H1 (cell line): ENCODE results near the gene RAB11FIP3. TPM values are rescaled to one million over a fixed set of nuclear protein-coding genes. Genes with fewer than 3 reads are reported as not detected.

Experiments used
- JUND ChIP-seq: IDR thresholded peaks from 2 replicates; pipeline ENCODE4 v1.6.1; 2011; ENCODE audit warnings: mild to moderate bottlenecking, improper control_type of control experiment, low read length
- RBBP5 ChIP-seq: IDR thresholded peaks from 2 replicates; pipeline ENCODE4 v1.7.1; 2012; ENCODE audit warnings: low read depth, mild to moderate bottlenecking, inconsistent platforms, low read length, moderate library complexity, borderline replicate concordance
- SIN3A ChIP-seq, 2 experiments: IDR thresholded peaks in 1 of 2; conservative IDR thresholded peaks in 1 of 2; 2 replicates each; pipeline ENCODE4 v1.6.1; 2011 to 2012; ENCODE audit warnings: low read length in 2 of 2, improper control_type of control experiment in 1 of 2, low read depth in 1 of 2, mild to moderate bottlenecking in 1 of 2
- SP4 ChIP-seq: IDR thresholded peaks from 2 replicates; pipeline ENCODE4 v1.6.1; 2012; ENCODE audit warnings: low read length, inconsistent platforms
- TAF1 ChIP-seq: IDR thresholded peaks from 2 replicates; pipeline ENCODE4 v1.6.1; 2011; ENCODE audit warnings: mild to moderate bottlenecking, low read depth, low read length
- TAF7 ChIP-seq: optimal IDR thresholded peaks from 2 replicates; pipeline ENCODE3; 2011; ENCODE audit warnings: low read depth, mild to moderate bottlenecking, inconsistent platforms, low read length, moderate library complexity, borderline replicate concordance
- polyA plus RNA-seq, 7 experiments: library from polyadenylated mRNA; depleted of rRNA in 3 of 7; stranded (reverse) in 5 of 7; unstranded in 2 of 7; fragments of >200 nt in 5 of 7; fragments of 200-250 nt in 2 of 7; gene quantifications; 1 replicate in 5 of 7; 2 replicates in 1 of 7; 4 replicates in 1 of 7; pipeline versions ENCODE4 v1.2.1 to v1.2.3, GENCODE V29; 2011 to 2013; ENCODE audit warnings: missing spikeins in 2 of 7, mixed read lengths in 2 of 7
- total RNA-seq: library from RNA; stranded (reverse); fragmentation: NEBNext Ultra II Directional; extraction: Animal tissue kit (Norgen Biotek cat#: 25700); gene quantifications from 2 replicates; pipeline ENCODE4 v1.2.1, GENCODE V29; 2021
- TF ChIP-seq, protein P1 (sequence below): IDR thresholded peaks from 2 replicates; pipeline ENCODE4 v1.6.1; 2012; ENCODE audit warnings: low read length, inconsistent platforms
- TF ChIP-seq, protein P2 (sequence below): fragments of 300-600 bp; sonication (generic); IDR thresholded peaks from 2 replicates; pipeline ENCODE4 v1.7.1; 2012; ENCODE audit warnings: low read length, moderate library complexity, mild to moderate bottlenecking, inconsistent platforms; ENCODE audit not compliant: insufficient replicate concordance

The RAB11FIP3 gene
- total and polyA plus RNA-seq, 2 of the 8 experiments (the other 6 are each of a cell fraction or from before 2014, with no cell fraction given) = 9.3 to 35.2 TPM

DNA sequence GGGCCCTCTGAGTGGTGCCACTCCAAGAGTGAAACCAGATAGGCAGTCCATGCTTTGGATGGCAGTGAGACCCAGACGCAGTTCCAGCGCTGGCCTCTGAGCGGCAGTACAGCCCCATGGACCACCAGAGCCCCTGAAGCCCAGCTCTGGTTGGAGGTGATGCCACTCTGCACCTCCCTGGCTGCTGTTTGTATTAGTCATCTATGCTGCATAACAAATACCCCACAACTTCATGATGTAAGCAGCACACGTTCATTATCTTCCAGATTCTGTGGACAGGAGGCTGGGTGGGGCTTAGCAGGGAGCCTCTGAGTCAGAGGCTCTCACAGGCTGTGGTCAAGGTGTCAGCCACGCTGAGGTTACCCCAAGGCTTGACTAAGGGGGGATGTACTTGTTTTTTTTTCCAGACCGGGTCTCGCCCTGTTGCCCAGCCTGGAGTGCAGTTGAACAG, 33.5 kb upstream of the RAB11FIP3 start (continued):
- TF ChIP-seq SIN3A (conservative IDR thresholded peaks at IDR 0.05 in 1 of 2, IDR thresholded peaks at IDR 0.05 in 1 of 2; ENCODE audit: low read depth in 1 of 2, low read length in 2 of 2) (0 out of 4 replicates have a peak, but pooled peaks of 1 of the 2 experiments have one; percentile 61), TAF1 (no peak), JUND (no peak; the same call in 1 of the 2 replicates), TAF7 (no peak), SP4 (peak; percentile 75; the same call in 1 of the 2 replicates), RBBP5 (no peak)
- TF ChIP-seq, protein P1, sequence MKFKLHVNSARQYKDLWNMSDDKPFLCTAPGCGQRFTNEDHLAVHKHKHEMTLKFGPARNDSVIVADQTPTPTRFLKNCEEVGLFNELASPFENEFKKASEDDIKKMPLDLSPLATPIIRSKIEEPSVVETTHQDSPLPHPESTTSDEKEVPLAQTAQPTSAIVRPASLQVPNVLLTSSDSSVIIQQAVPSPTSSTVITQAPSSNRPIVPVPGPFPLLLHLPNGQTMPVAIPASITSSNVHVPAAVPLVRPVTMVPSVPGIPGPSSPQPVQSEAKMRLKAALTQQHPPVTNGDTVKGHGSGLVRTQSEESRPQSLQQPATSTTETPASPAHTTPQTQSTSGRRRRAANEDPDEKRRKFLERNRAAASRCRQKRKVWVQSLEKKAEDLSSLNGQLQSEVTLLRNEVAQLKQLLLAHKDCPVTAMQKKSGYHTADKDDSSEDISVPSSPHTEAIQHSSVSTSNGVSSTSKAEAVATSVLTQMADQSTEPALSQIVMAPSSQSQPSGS = peak; percentile 79
- TF ChIP-seq, protein P2, sequence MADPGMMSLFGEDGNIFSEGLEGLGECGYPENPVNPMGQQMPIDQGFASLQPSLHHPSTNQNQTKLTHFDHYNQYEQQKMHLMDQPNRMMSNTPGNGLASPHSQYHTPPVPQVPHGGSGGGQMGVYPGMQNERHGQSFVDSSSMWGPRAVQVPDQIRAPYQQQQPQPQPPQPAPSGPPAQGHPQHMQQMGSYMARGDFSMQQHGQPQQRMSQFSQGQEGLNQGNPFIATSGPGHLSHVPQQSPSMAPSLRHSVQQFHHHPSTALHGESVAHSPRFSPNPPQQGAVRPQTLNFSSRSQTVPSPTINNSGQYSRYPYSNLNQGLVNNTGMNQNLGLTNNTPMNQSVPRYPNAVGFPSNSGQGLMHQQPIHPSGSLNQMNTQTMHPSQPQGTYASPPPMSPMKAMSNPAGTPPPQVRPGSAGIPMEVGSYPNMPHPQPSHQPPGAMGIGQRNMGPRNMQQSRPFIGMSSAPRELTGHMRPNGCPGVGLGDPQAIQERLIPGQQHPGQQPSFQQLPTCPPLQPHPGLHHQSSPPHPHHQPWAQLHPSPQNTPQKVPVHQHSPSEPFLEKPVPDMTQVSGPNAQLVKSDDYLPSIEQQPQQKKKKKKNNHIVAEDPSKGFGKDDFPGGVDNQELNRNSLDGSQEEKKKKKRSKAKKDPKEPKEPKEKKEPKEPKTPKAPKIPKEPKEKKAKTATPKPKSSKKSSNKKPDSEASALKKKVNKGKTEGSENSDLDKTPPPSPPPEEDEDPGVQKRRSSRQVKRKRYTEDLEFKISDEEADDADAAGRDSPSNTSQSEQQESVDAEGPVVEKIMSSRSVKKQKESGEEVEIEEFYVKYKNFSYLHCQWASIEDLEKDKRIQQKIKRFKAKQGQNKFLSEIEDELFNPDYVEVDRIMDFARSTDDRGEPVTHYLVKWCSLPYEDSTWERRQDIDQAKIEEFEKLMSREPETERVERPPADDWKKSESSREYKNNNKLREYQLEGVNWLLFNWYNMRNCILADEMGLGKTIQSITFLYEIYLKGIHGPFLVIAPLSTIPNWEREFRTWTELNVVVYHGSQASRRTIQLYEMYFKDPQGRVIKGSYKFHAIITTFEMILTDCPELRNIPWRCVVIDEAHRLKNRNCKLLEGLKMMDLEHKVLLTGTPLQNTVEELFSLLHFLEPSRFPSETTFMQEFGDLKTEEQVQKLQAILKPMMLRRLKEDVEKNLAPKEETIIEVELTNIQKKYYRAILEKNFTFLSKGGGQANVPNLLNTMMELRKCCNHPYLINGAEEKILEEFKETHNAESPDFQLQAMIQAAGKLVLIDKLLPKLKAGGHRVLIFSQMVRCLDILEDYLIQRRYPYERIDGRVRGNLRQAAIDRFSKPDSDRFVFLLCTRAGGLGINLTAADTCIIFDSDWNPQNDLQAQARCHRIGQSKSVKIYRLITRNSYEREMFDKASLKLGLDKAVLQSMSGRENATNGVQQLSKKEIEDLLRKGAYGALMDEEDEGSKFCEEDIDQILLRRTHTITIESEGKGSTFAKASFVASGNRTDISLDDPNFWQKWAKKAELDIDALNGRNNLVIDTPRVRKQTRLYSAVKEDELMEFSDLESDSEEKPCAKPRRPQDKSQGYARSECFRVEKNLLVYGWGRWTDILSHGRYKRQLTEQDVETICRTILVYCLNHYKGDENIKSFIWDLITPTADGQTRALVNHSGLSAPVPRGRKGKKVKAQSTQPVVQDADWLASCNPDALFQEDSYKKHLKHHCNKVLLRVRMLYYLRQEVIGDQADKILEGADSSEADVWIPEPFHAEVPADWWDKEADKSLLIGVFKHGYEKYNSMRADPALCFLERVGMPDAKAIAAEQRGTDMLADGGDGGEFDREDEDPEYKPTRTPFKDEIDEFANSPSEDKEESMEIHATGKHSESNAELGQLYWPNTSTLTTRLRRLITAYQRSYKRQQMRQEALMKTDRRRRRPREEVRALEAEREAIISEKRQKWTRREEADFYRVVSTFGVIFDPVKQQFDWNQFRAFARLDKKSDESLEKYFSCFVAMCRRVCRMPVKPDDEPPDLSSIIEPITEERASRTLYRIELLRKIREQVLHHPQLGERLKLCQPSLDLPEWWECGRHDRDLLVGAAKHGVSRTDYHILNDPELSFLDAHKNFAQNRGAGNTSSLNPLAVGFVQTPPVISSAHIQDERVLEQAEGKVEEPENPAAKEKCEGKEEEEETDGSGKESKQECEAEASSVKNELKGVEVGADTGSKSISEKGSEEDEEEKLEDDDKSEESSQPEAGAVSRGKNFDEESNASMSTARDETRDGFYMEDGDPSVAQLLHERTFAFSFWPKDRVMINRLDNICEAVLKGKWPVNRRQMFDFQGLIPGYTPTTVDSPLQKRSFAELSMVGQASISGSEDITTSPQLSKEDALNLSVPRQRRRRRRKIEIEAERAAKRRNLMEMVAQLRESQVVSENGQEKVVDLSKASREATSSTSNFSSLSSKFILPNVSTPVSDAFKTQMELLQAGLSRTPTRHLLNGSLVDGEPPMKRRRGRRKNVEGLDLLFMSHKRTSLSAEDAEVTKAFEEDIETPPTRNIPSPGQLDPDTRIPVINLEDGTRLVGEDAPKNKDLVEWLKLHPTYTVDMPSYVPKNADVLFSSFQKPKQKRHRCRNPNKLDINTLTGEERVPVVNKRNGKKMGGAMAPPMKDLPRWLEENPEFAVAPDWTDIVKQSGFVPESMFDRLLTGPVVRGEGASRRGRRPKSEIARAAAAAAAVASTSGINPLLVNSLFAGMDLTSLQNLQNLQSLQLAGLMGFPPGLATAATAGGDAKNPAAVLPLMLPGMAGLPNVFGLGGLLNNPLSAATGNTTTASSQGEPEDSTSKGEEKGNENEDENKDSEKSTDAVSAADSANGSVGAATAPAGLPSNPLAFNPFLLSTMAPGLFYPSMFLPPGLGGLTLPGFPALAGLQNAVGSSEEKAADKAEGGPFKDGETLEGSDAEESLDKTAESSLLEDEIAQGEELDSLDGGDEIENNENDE = no peak
